Panc1 (cell line): ENCODE results near the gene SRRM4. TPM values are rescaled to one million over a fixed set of nuclear protein-coding genes. Genes with fewer than 3 reads are reported as not detected.

Source experiments
- ATAC-seq: fragments of 200-7000 bp; cut with Tn5 transposase; 2 replicates; pipeline ENCODE4 v1.9.1; 2020; ENCODE audit warnings: mild to moderate bottlenecking, moderate library complexity
- BruUV-seq: library from RNA; stranded (reverse); fragments of 400-500 nt; replicated peaks from 2 replicates; lab custom pipeline; 2021; lab: Mats Ljungman, UMichigan
- CTCF ChIA-PET: fragments of 300-600 bp; sonication (Branson Sonifier 250); formaldehyde crosslinking; loops from one replicate; lab custom pipeline; 2022; ENCODE audit warnings: antibody characterized with exemption; lab: Charles Lee
- POLR2A ChIA-PET: fragments of 300-600 bp; sonication (Branson Sonifier 250); formaldehyde crosslinking; loops from one replicate; lab custom pipeline; 2022; ENCODE audit warnings: antibody characterized with exemption; lab: Charles Lee
- DNase-seq: peaks from one replicate; pipeline ENCODE4 v3.0.0-alpha.2; 2010; ENCODE audit warnings: low read depth, low spot score
- H3K27ac ChIP-seq: 2 replicates; pipeline ENCODE4 v1.5.1; 2011; ENCODE audit warnings: mild to moderate bottlenecking, low read length, inconsistent platforms
- H3K27me3 ChIP-seq: fragments of 200-500 bp; sonication (Bioruptor generic); 2 replicates; pipeline ENCODE4 v1.6.0; 2014; ENCODE audit warnings: low read length, inconsistent platforms; ENCODE audit not compliant: control insufficient read depth, insufficient read depth
- H3K36me3 ChIP-seq: fragments of 200-500 bp; sonication (Bioruptor generic); 2 replicates; pipeline ENCODE4 v1.5.1; 2014; ENCODE audit warnings: inconsistent platforms, mild to moderate bottlenecking, low read length, moderate library complexity; ENCODE audit not compliant: control insufficient read depth, insufficient read depth
- H3K4me1 ChIP-seq: 2 replicates; pipeline ENCODE4 v1.5.1; 2011; ENCODE audit warnings: inconsistent platforms, mild to moderate bottlenecking, low read length, moderate library complexity; ENCODE audit not compliant: control insufficient read depth, insufficient read depth
- H3K4me3 ChIP-seq, 2 experiments: 2 replicates each; pipeline ENCODE4 v1.5.1; 2011 to 2012; ENCODE audit warnings: low read depth in 2 of 2, low read length in 2 of 2, mild to moderate bottlenecking in 2 of 2, inconsistent platforms in 1 of 2, moderate library complexity in 1 of 2
- H3K9me3 ChIP-seq: fragments of 200-500 bp; sonication (Bioruptor generic); 2 replicates; pipeline ENCODE4 v1.5.1; 2014; ENCODE audit warnings: low read depth, mild to moderate bottlenecking, inconsistent platforms, low read length, moderate library complexity; ENCODE audit not compliant: control insufficient read depth, insufficient read depth
- CTCF ChIP-seq: fragments of 450-650 bp; IDR thresholded peaks from 2 replicates; pipeline ENCODE4 v1.5.1; 2017; ENCODE audit warnings: mild to moderate bottlenecking
- POLR2AphosphoS5 ChIP-seq: IDR thresholded peaks from 2 replicates; pipeline ENCODE4 v1.6.1; 2012; ENCODE audit warnings: mild to moderate bottlenecking, low read depth, low read length, moderate library complexity
- REST ChIP-seq, 2 experiments: IDR thresholded peaks; 2 replicates each; pipeline ENCODE4 v1.6.1; 2011 to 2012; ENCODE audit warnings: low read depth in 2 of 2, control low read depth in 1 of 2, low read length in 1 of 2, mild to moderate bottlenecking in 1 of 2, moderate library complexity in 1 of 2; ENCODE audit not compliant: insufficient read depth in 1 of 2
- SIN3A ChIP-seq: IDR thresholded peaks from 2 replicates; pipeline ENCODE4 v1.6.1; 2012; ENCODE audit warnings: low read depth, mild to moderate bottlenecking, low read length, moderate library complexity, borderline replicate concordance; ENCODE audit not compliant: insufficient read depth
- TCF7L2 ChIP-seq: IDR thresholded peaks from 2 replicates; pipeline ENCODE4 v1.6.1; 2011; ENCODE audit warnings: mild to moderate bottlenecking, low read depth, low read length, inconsistent platforms
- in situ Hi-C: cut with HindIII; loops from 2 replicates; pipeline ENCODE4 v1.10.0; 2016; ENCODE audit warnings: low sequenced_read_pairs, low pct_unique_long_range_greater_than_20kb
- intact Hi-C: fragments of 100-400 bp; cut with micrococcal nuclease; formaldehyde crosslinking; loops from one replicate; pipeline ENCODE4 v1.10.0; 2022; ENCODE audit not compliant: unreplicated experiment
- total RNA-seq: library from RNA; stranded (reverse); gene quantifications from one replicate; pipeline ENCODE4 v1.2.1, GENCODE V29; 2021; ENCODE audit not compliant: unreplicated experiment

The SRRM4 gene
- total RNA-seq, 1 experiment from 2014 or later: not detected

- ChIA-PET POLR2A (no interaction called here), CTCF (no interaction called here)
- ATAC-seq (no peak), DNase-seq (no peak)
- no peak for TF ChIP-seq REST (IDR thresholded peaks at IDR 0.05; ENCODE audit: insufficient read depth in 1 of 2, low read depth in 2 of 2, low read length in 1 of 2)
- no peak for TF ChIP-seq POLR2AphosphoS5
- TF ChIP-seq SIN3A: no peak
- no peak for TF ChIP-seq CTCF
- TF ChIP-seq TCF7L2: no peak
- in situ Hi-C loops (no loop called here), intact Hi-C loops (no loop called here)
- H3K4me3 ChIP-seq: no peak overlapping the region
- no TSS peak for BruUV-seq
- no peaks in the 10 kb centered on the region for H3K9me3 ChIP-seq
- peaks cover 7% of the 10 kb centered on the region; the same call in 1 of the 2 replicates for H3K27me3 ChIP-seq
- H3K36me3 ChIP-seq: no peaks in the 10 kb centered on the region
- H3K27ac ChIP-seq: no peak overlapping the region
- H3K4me1 ChIP-seq: peaks cover 12% of the 10 kb centered on the region
These were observed 193.7 kb downstream of the SRRM4 start for GRCh38 chr12:119175081-119175480.

- Histone ChIP-seq H3K4me1 (peaks cover 16% of the 10 kb centered on the region), H3K9me3 (no peaks in the 10 kb centered on the region), H3K27ac (no peak overlapping the region), H3K36me3 (no peaks in the 10 kb centered on the region), H3K4me3 (peak overlapping the region; percentile 27 to 65), H3K27me3 (peaks cover 2% of the 10 kb centered on the region; the same call in 1 of the 2 replicates)
- in situ Hi-C loops (no loop called here), intact Hi-C loops (no loop called here)
- TF ChIP-seq POLR2AphosphoS5 (no peak), TCF7L2 (no peak), SIN3A (no peak), REST (IDR thresholded peaks at IDR 0.05; ENCODE audit: insufficient read depth in 1 of 2, low read depth in 2 of 2, low read length in 1 of 2) (no peak), CTCF (no peak)
- ChIA-PET CTCF (no interaction called here), POLR2A (no interaction called here)
- BruUV-seq: no TSS peak
- peak; percentile 59 for ATAC-seq
- DNase-seq: peak; percentile 56
These were observed 195.1 kb downstream of the SRRM4 start for GRCh38 chr12:119176267-119177055.
